ENCODE measurements around the gene SAP30L.

GRCh38 chr5:154498591-154498990, 52.8 kb downstream of the SAP30L start:
- TF ChIP-seq REST (IDR thresholded peaks at IDR 0.05; ENCODE audit: borderline replicate concordance in 1 of 2, low read depth in 1 of 2, low read length in 2 of 2): no peak
- no peak for TF ChIP-seq ZNF703 (CRISPR knock-in tag; IDR thresholded peaks at IDR 0.05; ENCODE audit: borderline replicate concordance)
- TF ChIP-seq ZNF383 (CRISPR knock-in tag; IDR thresholded peaks at IDR 0.05; ENCODE audit: borderline replicate concordance): no peak
- no peak for TF ChIP-seq ZBTB1 (CRISPR knock-in tag; IDR thresholded peaks at IDR 0.05; ENCODE audit: borderline replicate concordance)
- no peak for TF ChIP-seq FOSL2 (CRISPR knock-in tag; IDR thresholded peaks at IDR 0.05)
- TF ChIP-seq CHCHD3 (CRISPR knock-in tag; IDR thresholded peaks at IDR 0.05): no peak
- no peak for TF ChIP-seq PBX2 (CRISPR knock-in tag; IDR thresholded peaks at IDR 0.05)
- no peak for TF ChIP-seq PCBP1 (IDR thresholded peaks at IDR 0.05; ENCODE audit: borderline replicate concordance, low read depth, low read length)
- TF ChIP-seq POLR2A (IDR thresholded peaks at IDR 0.05; ENCODE audit: insufficient read depth in 1 of 2, low read depth in 2 of 2, low read length in 2 of 2): no peak
- no peak for TF ChIP-seq CAMTA2 (CRISPR knock-in tag; IDR thresholded peaks at IDR 0.05; ENCODE audit: borderline replicate concordance)
